ENCODE data around the gene HSPA12A.

Gene HSPA12A

DNA sequence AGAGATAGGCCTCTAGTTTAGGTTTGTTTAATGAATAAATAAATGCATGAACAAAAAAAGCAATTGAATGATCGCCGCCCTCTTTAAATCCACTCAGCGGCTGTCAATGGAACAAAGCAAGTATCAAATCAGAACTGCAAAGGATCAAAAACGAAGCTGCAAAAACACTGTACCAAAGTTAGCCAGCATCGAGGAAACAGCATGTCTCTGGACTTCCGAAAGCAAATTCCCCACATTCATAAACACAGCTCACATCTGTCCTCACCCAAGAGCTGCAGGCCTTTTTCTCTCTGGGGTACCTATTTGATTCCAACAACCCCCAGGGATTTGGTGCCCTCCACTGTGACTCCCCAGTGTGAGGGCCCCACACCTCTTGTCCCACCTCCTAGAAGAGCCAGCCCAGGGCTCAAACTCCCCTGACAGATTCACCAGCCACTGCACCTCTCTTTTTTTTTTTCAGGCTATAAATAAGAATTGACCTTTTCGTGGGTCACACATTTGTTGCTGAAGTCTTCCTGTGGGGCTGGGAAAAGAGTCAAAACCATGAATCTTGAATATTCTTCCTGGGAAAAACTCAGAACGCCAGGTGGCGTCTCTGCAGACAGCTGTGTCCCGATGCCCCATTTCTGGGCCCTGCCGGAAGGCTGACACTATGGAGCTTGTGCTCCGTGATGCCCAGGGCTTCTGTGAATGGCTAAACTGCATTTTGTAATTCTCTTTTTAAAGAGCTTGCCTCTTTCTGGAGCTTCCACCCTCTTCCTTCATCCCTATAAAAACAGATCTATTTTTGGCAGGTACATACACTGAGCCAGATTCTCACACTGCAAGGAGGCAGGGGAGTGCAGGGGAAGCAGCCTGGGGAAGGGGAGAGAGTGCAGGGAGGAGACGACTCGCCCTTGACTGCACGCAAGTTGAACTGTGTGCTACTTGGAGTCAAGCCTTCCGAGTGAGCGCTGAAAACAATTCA, 51.7 kb downstream of the HSPA12A start:
- no peak overlapping the region for H3K27ac ChIP-seq
- DNase-seq = no peak
- no peaks in the 10 kb centered on the region for H3K36me3 ChIP-seq (replicated peaks)
- H3K27me3 ChIP-seq (replicated peaks) = no peaks in the 10 kb centered on the region
- in situ Hi-C loops (cut with HindIII; ENCODE audit: low pct_ligation_motif_present, low sequenced_read_pairs) = loop anchor here (25.0 kb wide), 2 partner anchors 97 to 472 kb away; no protein-coding TSS in a partner anchor
- no peak overlapping the region for H3K4me3 ChIP-seq (ENCODE audit: low read depth, low read length)
- TF ChIP-seq, protein P1, sequence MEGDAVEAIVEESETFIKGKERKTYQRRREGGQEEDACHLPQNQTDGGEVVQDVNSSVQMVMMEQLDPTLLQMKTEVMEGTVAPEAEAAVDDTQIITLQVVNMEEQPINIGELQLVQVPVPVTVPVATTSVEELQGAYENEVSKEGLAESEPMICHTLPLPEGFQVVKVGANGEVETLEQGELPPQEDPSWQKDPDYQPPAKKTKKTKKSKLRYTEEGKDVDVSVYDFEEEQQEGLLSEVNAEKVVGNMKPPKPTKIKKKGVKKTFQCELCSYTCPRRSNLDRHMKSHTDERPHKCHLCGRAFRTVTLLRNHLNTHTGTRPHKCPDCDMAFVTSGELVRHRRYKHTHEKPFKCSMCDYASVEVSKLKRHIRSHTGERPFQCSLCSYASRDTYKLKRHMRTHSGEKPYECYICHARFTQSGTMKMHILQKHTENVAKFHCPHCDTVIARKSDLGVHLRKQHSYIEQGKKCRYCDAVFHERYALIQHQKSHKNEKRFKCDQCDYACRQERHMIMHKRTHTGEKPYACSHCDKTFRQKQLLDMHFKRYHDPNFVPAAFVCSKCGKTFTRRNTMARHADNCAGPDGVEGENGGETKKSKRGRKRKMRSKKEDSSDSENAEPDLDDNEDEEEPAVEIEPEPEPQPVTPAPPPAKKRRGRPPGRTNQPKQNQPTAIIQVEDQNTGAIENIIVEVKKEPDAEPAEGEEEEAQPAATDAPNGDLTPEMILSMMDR (IDR thresholded peaks at IDR 0.05; ENCODE audit: low read depth, low read length, missing control alignments) = no peak

DNA sequence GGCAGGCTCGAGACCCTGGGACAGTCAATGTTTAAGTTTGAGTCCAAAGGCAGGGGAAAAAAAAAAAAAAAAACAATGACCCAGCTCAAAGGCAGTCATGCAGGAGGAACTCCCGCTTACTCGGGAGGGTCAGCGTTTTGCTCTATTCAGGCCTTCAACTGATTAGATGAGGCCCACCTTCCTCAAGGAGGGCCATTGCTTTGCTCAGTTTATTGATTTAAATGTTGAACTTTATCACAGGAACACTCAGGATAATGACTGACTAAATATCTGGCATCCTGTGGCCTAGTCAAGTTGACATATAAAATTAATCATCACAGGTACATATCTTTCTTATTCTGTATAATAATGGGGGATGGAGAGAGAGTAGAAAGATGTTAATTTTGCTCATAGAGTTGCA, 52.6 kb downstream of the HSPA12A start:
- Histone ChIP-seq H3K36me3 (replicated peaks) (no peaks in the 10 kb centered on the region), H3K4me3 (ENCODE audit: low read depth, low read length) (no peak overlapping the region), H3K27me3 (replicated peaks) (no peaks in the 10 kb centered on the region), H3K27ac (no peak overlapping the region)
- TF ChIP-seq, protein P1 (IDR thresholded peaks at IDR 0.05; ENCODE audit: low read depth, low read length, missing control alignments) = no peak
- in situ Hi-C loops (cut with HindIII; ENCODE audit: low pct_ligation_motif_present, low sequenced_read_pairs) = loop anchor here (25.0 kb wide), 2 partner anchors 98 to 473 kb away; no protein-coding TSS in a partner anchor
- no peak for DNase-seq

GRCh38 chr10:116688741-116689495, 53.4 kb downstream of the HSPA12A start:
- no peak overlapping the region for H3K27ac ChIP-seq
- DNase-seq = no peak
- TF ChIP-seq, protein P1 (IDR thresholded peaks at IDR 0.05; ENCODE audit: low read depth, low read length, missing control alignments) = no peak
- H3K27me3 ChIP-seq (replicated peaks) = no peaks in the 10 kb centered on the region
- in situ Hi-C loops (cut with HindIII; ENCODE audit: low pct_ligation_motif_present, low sequenced_read_pairs) = loop anchor here (25.0 kb wide), 2 partner anchors 98 to 473 kb away; no protein-coding TSS in a partner anchor
- H3K4me3 ChIP-seq (ENCODE audit: low read depth, low read length) = no peak overlapping the region
- H3K36me3 ChIP-seq (replicated peaks) = no peaks in the 10 kb centered on the region

DNA sequence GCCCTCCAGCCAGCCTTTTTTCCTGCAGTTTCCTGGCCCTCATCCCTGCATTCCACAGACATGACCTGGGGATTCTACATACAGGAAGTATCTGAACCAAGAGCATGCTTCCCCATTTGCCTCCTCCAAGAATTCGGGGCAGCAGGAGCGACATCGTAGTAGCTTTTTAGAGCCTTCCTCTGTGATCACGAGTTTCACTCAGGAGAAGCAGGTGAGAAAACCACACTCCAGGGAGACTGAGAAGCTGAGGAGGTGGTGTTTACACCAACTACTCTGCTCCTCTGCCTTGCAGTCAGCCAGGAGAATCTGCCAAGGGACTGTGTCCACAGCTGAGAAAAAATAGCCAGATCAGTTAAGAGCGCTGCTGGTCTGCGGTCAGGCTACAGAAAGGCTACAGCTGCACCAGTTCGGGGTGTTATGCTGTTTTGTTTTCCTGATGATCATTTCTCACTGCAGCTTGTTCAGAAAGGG, 54.1 kb downstream of the HSPA12A start:
- Histone ChIP-seq H3K36me3 (replicated peaks) (no peaks in the 10 kb centered on the region), H3K4me3 (ENCODE audit: low read depth, low read length) (no peak overlapping the region), H3K27ac (no peak overlapping the region), H3K27me3 (replicated peaks) (no peaks in the 10 kb centered on the region)
- DNase-seq = peak; percentile 27
- TF ChIP-seq, protein P1 (IDR thresholded peaks at IDR 0.05; ENCODE audit: low read depth, low read length, missing control alignments) = no peak
- in situ Hi-C loops (cut with HindIII; ENCODE audit: low pct_ligation_motif_present, low sequenced_read_pairs) = loop anchor here (25.0 kb wide), 2 partner anchors 99 to 474 kb away; no protein-coding TSS in a partner anchor

DNA sequence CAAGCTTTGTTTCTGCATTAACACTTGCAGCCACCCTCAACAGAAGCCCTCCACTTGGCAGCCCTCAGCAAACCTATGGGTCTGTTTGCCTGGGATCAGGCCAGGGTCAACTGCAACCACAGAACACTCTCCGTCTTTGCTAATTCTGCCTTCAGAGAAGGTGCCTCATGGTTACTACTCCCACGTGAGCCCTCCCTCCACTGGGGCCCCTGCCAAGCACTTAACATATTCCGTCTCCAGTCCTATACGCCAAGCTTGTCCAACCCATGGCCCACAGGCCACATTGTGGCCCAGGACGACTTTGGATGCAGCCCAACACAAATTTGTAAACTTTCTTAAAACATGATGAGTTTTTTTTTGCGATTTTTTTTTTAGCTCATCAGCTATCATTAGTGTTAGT, 54.7 kb downstream of the HSPA12A start:
- no peaks in the 10 kb centered on the region for H3K27me3 ChIP-seq (replicated peaks)
- DNase-seq = no peak
- H3K27ac ChIP-seq = no peak overlapping the region
- H3K4me3 ChIP-seq (ENCODE audit: low read depth, low read length) = no peak overlapping the region
- TF ChIP-seq, protein P1 (IDR thresholded peaks at IDR 0.05; ENCODE audit: low read depth, low read length, missing control alignments) = no peak
- in situ Hi-C loops (cut with HindIII; ENCODE audit: low pct_ligation_motif_present, low sequenced_read_pairs) = loop anchor here (25.0 kb wide), 2 partner anchors 100 to 475 kb away; no protein-coding TSS in a partner anchor
- no peaks in the 10 kb centered on the region for H3K36me3 ChIP-seq (replicated peaks)
